Uterus (tissue), 4 donors: ENCODE data around the gene PPME1. TPM values are rescaled to one million over a fixed set of nuclear protein-coding genes. Genes with fewer than 3 reads are reported as not detected.

Experiments used
- DNase-seq, 2 donors: peaks; one replicate each; pipeline ENCODE4 v3.0.0-alpha.2; 2019 to 2020
- H3K27ac ChIP-seq, 2 donors: fragments of 200-600 bp; sonication (generic); 1 replicate in 1 of 2; 2 replicates in 1 of 2; pipeline ENCODE4 v1.5.1; 2016 to 2018
- H3K27me3 ChIP-seq, 2 donors: fragments of 200-600 bp; sonication (generic); one replicate each; pipeline ENCODE4 v1.5.1; 2018 to 2019; ENCODE audit warnings: control low read depth in 1 of 2
- H3K36me3 ChIP-seq, 2 donors: fragments of 200-600 bp; sonication (generic); one replicate each; pipeline ENCODE4 v1.5.1; 2019; ENCODE audit warnings: control low read depth in 1 of 2
- H3K4me1 ChIP-seq, 2 donors: fragments of 200-600 bp; sonication (generic); one replicate each; pipeline ENCODE4 v1.5.1; 2018 to 2019; ENCODE audit warnings: control low read depth in 1 of 2
- H3K4me3 ChIP-seq, 2 donors: fragments of 200-600 bp; sonication (generic); 1 replicate in 1 of 2; 2 replicates in 1 of 2; pipeline ENCODE4 v1.5.1; 2018 to 2019; ENCODE audit warnings: mild to moderate bottlenecking in 1 of 2
- H3K9me3 ChIP-seq, 2 donors: fragments of 200-600 bp; sonication (generic); one replicate each; pipeline ENCODE4 v1.5.1; 2019; ENCODE audit warnings: control low read depth in 1 of 2
- CTCF ChIP-seq, 4 experiments: fragments of 200-600 bp in 2 of 4; fragments of 450-650 bp in 2 of 4; sonication (generic) in 2 of 4; IDR thresholded peaks; one replicate each; pipeline ENCODE4 v1.5.1; 2016 to 2019; ENCODE audit warnings: antibody characterized with exemption in 4 of 4, mild to moderate bottlenecking in 2 of 4, moderate library complexity in 1 of 4
- POLR2A ChIP-seq, 2 donors: fragments of 450-650 bp; IDR thresholded peaks; one replicate each; pipeline ENCODE4 v1.6.1; 2016; ENCODE audit warnings: antibody characterized with exemption in 2 of 2, mild to moderate bottlenecking in 1 of 2, moderate library complexity in 1 of 2
- intact Hi-C: fragments of 100-400 bp; cut with DNase I; formaldehyde crosslinking; loops from one replicate; pipeline ENCODE4 v1.15.1; 2023; ENCODE audit warnings: low total_unique reads
- total RNA-seq, 4 donors: library from RNA; depleted of rRNA in 3 of 4; stranded (reverse); fragments of >200 nt in 3 of 4; gene quantifications; one replicate each; pipeline versions ENCODE4 v1.1.0 to v1.2.4, GENCODE V29; 2014 to 2023
- donor health status: DM: yes; HTN: yes; CAD: no.

The PPME1 gene
- total RNA-seq, 4 donors from 2014 or later = 12.6 to 60.0 (median 45.3) TPM

- Histone ChIP-seq H3K27ac (peak overlapping the region; percentile 82 to 89), H3K27me3 (no peaks in the 10 kb centered on the region), H3K4me3 (peak overlapping the region; percentile 87 to 91), H3K4me1 (peaks cover 0 to 5% of the 10 kb centered on the region in 2 donors), H3K36me3 (no peaks in the 10 kb centered on the region), H3K9me3 (no peaks in the 10 kb centered on the region)
- no peak for DNase-seq
- no peak for TF ChIP-seq POLR2A (IDR thresholded peaks at IDR 0.05)
- TF ChIP-seq CTCF (IDR thresholded peaks at IDR 0.05) = no peak
- intact Hi-C loops = no loop called here
Observed at GRCh38 chr11:74171997-74172396, 908 bp downstream of the PPME1 start.

- intact Hi-C loops = no loop called here
- H3K27ac ChIP-seq = no peak overlapping the region
- H3K4me3 ChIP-seq = no peak overlapping the region
- no peak for DNase-seq
- H3K27me3 ChIP-seq = no peaks in the 10 kb centered on the region
- H3K9me3 ChIP-seq = no peaks in the 10 kb centered on the region
- H3K4me1 ChIP-seq = peaks cover 0 to 5% of the 10 kb centered on the region in 2 donors
- TF ChIP-seq CTCF (IDR thresholded peaks at IDR 0.05) (no peak), POLR2A (IDR thresholded peaks at IDR 0.05) (no peak)
- no peaks in the 10 kb centered on the region for H3K36me3 ChIP-seq
Observed at GRCh38 chr11:74175920-74176319, 4.8 kb downstream of the PPME1 start.

GRCh38 chr11:74179234-74180052, 8.4 kb downstream of the PPME1 start:
- TF ChIP-seq POLR2A (IDR thresholded peaks at IDR 0.05) = no peak
- no peak for TF ChIP-seq CTCF (IDR thresholded peaks at IDR 0.05)
- H3K4me1 ChIP-seq = no peaks in the 10 kb centered on the region
- H3K27ac ChIP-seq = no peak overlapping the region
- intact Hi-C loops = no loop called here
- no peak overlapping the region for H3K4me3 ChIP-seq
- H3K9me3 ChIP-seq = no peaks in the 10 kb centered on the region
- no peaks in the 10 kb centered on the region for H3K27me3 ChIP-seq
- DNase-seq = no peak
- no peaks in the 10 kb centered on the region for H3K36me3 ChIP-seq

GRCh38 chr11:74182635-74183034, 11.5 kb downstream of the PPME1 start:
- no peak for DNase-seq
- TF ChIP-seq POLR2A (IDR thresholded peaks at IDR 0.05) = no peak
- no peak for TF ChIP-seq CTCF (IDR thresholded peaks at IDR 0.05)
- Histone ChIP-seq H3K4me3 (no peak overlapping the region), H3K27me3 (no peaks in the 10 kb centered on the region), H3K36me3 (no peaks in the 10 kb centered on the region), H3K9me3 (no peaks in the 10 kb centered on the region), H3K4me1 (no peaks in the 10 kb centered on the region), H3K27ac (no peak overlapping the region)
- intact Hi-C loops = no loop called here

- no peak for DNase-seq
- Histone ChIP-seq H3K27ac (no peak overlapping the region), H3K36me3 (no peaks in the 10 kb centered on the region), H3K4me3 (no peak overlapping the region), H3K4me1 (no peaks in the 10 kb centered on the region), H3K27me3 (no peaks in the 10 kb centered on the region), H3K9me3 (no peaks in the 10 kb centered on the region)
- TF ChIP-seq CTCF (IDR thresholded peaks at IDR 0.05) (no peak), POLR2A (IDR thresholded peaks at IDR 0.05) (no peak)
- intact Hi-C loops = no loop called here
Observed at GRCh38 chr11:74185285-74185684, 14.2 kb downstream of the PPME1 start.
